Measurements from ENCODE around the gene SPRY1.

Gene SPRY1

GRCh38 chr4:123421937-123422781 is 25.6 kb downstream of the SPRY1 start:
- H3K4me3 ChIP-seq (ENCODE audit: low read length, poor library complexity, severe bottlenecking), result peak overlapping the region; percentile 61
- TF ChIP-seq CTCF (conservative IDR thresholded peaks at IDR 0.05; ENCODE audit: low read length) (no peak), EZH2phosphoT487 (IDR thresholded peaks at IDR 0.05; ENCODE audit: borderline replicate concordance) (no peak)
- no peaks in the 10 kb centered on the region for H4K20me1 ChIP-seq (ENCODE audit: insufficient read depth, low read length, poor library complexity, severe bottlenecking)
- peak overlapping the region; percentile 57; the same call in 1 of the 2 replicates for H2AFZ ChIP-seq (ENCODE audit: low read length)
- H3K4me1 ChIP-seq (ENCODE audit: insufficient read depth, low read length, poor library complexity, severe bottlenecking), result peaks cover 58% of the 10 kb centered on the region
- peaks cover 5% of the 10 kb centered on the region; the same call in 1 of the 2 replicates for H3F3A ChIP-seq (ENCODE audit: low read depth)
- peak overlapping the region; percentile 72 for H3K4me2 ChIP-seq (ENCODE audit: low read depth, low read length, poor library complexity, severe bottlenecking)
- H3K27me3 ChIP-seq (ENCODE audit: insufficient read depth, low read length, poor library complexity, severe bottlenecking), result no peaks in the 10 kb centered on the region
- no peaks in the 10 kb centered on the region; the same call in 1 of the 2 replicates for H3K36me3 ChIP-seq (ENCODE audit: insufficient read depth, low read length)
- no peaks in the 10 kb centered on the region for H3K9me2 ChIP-seq (replicated peaks; ENCODE audit: low read depth, low read length)
- peak overlapping the region; percentile 63 for H3K9ac ChIP-seq (ENCODE audit: low read depth, low read length, poor library complexity, severe bottlenecking)
- no peaks in the 10 kb centered on the region for H3K79me2 ChIP-seq (ENCODE audit: insufficient read depth, low read length)
- H3K9me3 ChIP-seq (ENCODE audit: insufficient read depth, low read depth, low read length), result 0 out of 2 replicates have a peak, but pooled peaks cover 3% of the 10 kb centered on the region

- Histone ChIP-seq H3K9ac (ENCODE audit: low read depth, low read length, poor library complexity, severe bottlenecking) (no peak overlapping the region), H3K9me3 (ENCODE audit: insufficient read depth, low read depth, low read length) (0 out of 2 replicates have a peak, but pooled peaks cover 3% of the 10 kb centered on the region), H3K4me2 (ENCODE audit: low read depth, low read length, poor library complexity, severe bottlenecking) (no peak overlapping the region), H3K79me2 (ENCODE audit: insufficient read depth, low read length) (no peaks in the 10 kb centered on the region), H4K20me1 (ENCODE audit: insufficient read depth, low read length, poor library complexity, severe bottlenecking) (no peaks in the 10 kb centered on the region), H2AFZ (ENCODE audit: low read length) (no peak overlapping the region), H3K9me2 (replicated peaks; ENCODE audit: low read depth, low read length) (no peaks in the 10 kb centered on the region), H3K4me3 (ENCODE audit: low read length, poor library complexity, severe bottlenecking) (no peak overlapping the region), H3K36me3 (ENCODE audit: insufficient read depth, low read length) (no peaks in the 10 kb centered on the region; the same call in 1 of the 2 replicates), H3K4me1 (ENCODE audit: insufficient read depth, low read length, poor library complexity, severe bottlenecking) (peaks cover 42% of the 10 kb centered on the region), H3K27me3 (ENCODE audit: insufficient read depth, low read length, poor library complexity, severe bottlenecking) (no peaks in the 10 kb centered on the region), H3F3A (ENCODE audit: low read depth) (peaks cover 5% of the 10 kb centered on the region; the same call in 1 of the 2 replicates)
- no peak for TF ChIP-seq EZH2phosphoT487 (IDR thresholded peaks at IDR 0.05; ENCODE audit: borderline replicate concordance)
- TF ChIP-seq CTCF (conservative IDR thresholded peaks at IDR 0.05; ENCODE audit: low read length), result no peak
Measured at GRCh38 chr4:123423819-123424218, 27.2 kb downstream of the SPRY1 start.

DNA sequence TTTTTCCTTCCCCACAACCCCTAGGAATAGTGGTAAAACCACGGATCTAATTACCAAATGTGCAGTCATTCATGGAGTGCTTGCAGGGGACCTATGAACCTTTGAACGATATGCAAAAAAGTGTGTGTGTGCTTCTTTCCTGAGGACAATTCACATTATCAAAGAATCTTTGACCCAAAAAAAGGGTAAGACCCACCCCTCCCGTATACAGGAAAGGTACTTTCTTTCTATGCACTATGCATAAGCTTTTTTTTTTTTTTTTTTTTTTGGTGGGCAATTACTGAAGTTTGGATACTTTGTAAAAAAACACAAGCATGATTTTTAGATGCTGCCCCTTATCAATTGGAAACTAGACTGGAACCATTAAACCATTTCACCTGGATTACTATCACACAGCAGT is 31.4 kb downstream of the SPRY1 start:
- Histone ChIP-seq H3K9me3 (ENCODE audit: insufficient read depth, low read depth, low read length) (0 out of 2 replicates have a peak, but pooled peaks cover 3% of the 10 kb centered on the region), H3K4me2 (ENCODE audit: low read depth, low read length, poor library complexity, severe bottlenecking) (no peak overlapping the region), H3K4me1 (ENCODE audit: insufficient read depth, low read length, poor library complexity, severe bottlenecking) (peaks cover 8% of the 10 kb centered on the region), H3K9ac (ENCODE audit: low read depth, low read length, poor library complexity, severe bottlenecking) (no peak overlapping the region), H3F3A (ENCODE audit: low read depth) (no peaks in the 10 kb centered on the region), H2AFZ (ENCODE audit: low read length) (no peak overlapping the region), H3K9me2 (replicated peaks; ENCODE audit: low read depth, low read length) (no peaks in the 10 kb centered on the region), H4K20me1 (ENCODE audit: insufficient read depth, low read length, poor library complexity, severe bottlenecking) (no peaks in the 10 kb centered on the region), H3K79me2 (ENCODE audit: insufficient read depth, low read length) (no peaks in the 10 kb centered on the region), H3K27me3 (ENCODE audit: insufficient read depth, low read length, poor library complexity, severe bottlenecking) (no peaks in the 10 kb centered on the region), H3K4me3 (ENCODE audit: low read length, poor library complexity, severe bottlenecking) (no peak overlapping the region), H3K36me3 (ENCODE audit: insufficient read depth, low read length) (no peaks in the 10 kb centered on the region; the same call in 1 of the 2 replicates)
- TF ChIP-seq EZH2phosphoT487 (IDR thresholded peaks at IDR 0.05; ENCODE audit: borderline replicate concordance), result no peak
- no peak for TF ChIP-seq CTCF (conservative IDR thresholded peaks at IDR 0.05; ENCODE audit: low read length)

Data from Loucy (cell line).